Gastrocnemius medialis (tissue), 4 donors: ENCODE results near the gene ANO3. TPM values are rescaled to one million over a fixed set of nuclear protein-coding genes. Genes with fewer than 3 reads are reported as not detected.

Experiments
- ATAC-seq, 2 donors: fragments of 150-250 bp; one replicate each; pipeline ENCODE4 v1.9.1; 2016
- DNase-seq, 2 donors: peaks; one replicate each; pipeline ENCODE4 v3.0.0-alpha.2; 2019
- H3K27ac ChIP-seq, 4 donors: fragments of 200-600 bp; sonication (generic); 1 replicate in 1 of 4; 2 replicates in 3 of 4; pipeline ENCODE4 v1.5.1; 2016 to 2018; ENCODE audit warnings: mild to moderate bottlenecking in 2 of 4, moderate library complexity in 1 of 4
- H3K27me3 ChIP-seq, 3 donors: fragments of 200-600 bp; sonication (generic) in 2 of 3; 1 replicate in 1 of 3; 2 replicates in 2 of 3; pipeline versions ENCODE4 v1.5.1 to v1.6.0; 2016 to 2019; ENCODE audit warnings: mild to moderate bottlenecking in 1 of 3, moderate library complexity in 1 of 3
- H3K36me3 ChIP-seq, 2 donors: fragments of 200-600 bp; sonication (generic) in 1 of 2; one replicate each; pipeline ENCODE4 v1.5.1; 2017 to 2018
- H3K4me1 ChIP-seq, 2 donors: fragments of 200-600 bp; sonication (generic) in 1 of 2; one replicate each; pipeline ENCODE4 v1.5.1; 2016 to 2017; ENCODE audit warnings: mild to moderate bottlenecking in 2 of 2
- H3K4me3 ChIP-seq, 4 donors: fragments of 200-600 bp; sonication (generic) in 3 of 4; 1 replicate in 1 of 4; 2 replicates in 3 of 4; pipeline ENCODE4 v1.5.1; 2016 to 2019; ENCODE audit warnings: mild to moderate bottlenecking in 2 of 4
- H3K9me3 ChIP-seq, 3 donors: fragments of 200-600 bp; sonication (generic) in 2 of 3; 1 replicate in 1 of 3; 2 replicates in 2 of 3; pipeline ENCODE4 v1.5.1; 2016 to 2019
- POLR2A ChIP-seq, 2 donors: fragments of 450-650 bp; IDR thresholded peaks; one replicate each; pipeline ENCODE4 v1.6.1; 2017; ENCODE audit warnings: antibody characterized with exemption in 2 of 2, mild to moderate bottlenecking in 2 of 2, moderate library complexity in 2 of 2
- in situ Hi-C, 4 donors: fragments of 200-750 bp; cut with MboI; loops; one replicate each; pipeline versions ENCODE4 v1.15.0 to v1.8.0; 2017; ENCODE audit warnings: low sequenced_read_pairs in 4 of 4
- intact Hi-C: fragments of 100-400 bp; cut with DNase I; formaldehyde crosslinking; loops from one replicate; pipeline ENCODE4 v1.15.1; 2023; ENCODE audit warnings: low total_unique reads
- total RNA-seq, 4 donors: library from RNA; depleted of rRNA; stranded (reverse); fragments of >200 nt; gene quantifications; one replicate each; pipeline versions ENCODE4 v1.1.0 to v1.2.3, GENCODE V29; 2016
- TF ChIP-seq, protein P1 (sequence below), 5 experiments: fragments of 450-650 bp in 3 of 5; fragments of 200-600 bp in 2 of 5; sonication (generic) in 2 of 5; IDR thresholded peaks in 4 of 5; conservative IDR thresholded peaks in 1 of 5; 1 replicate in 4 of 5; 2 replicates in 1 of 5; pipeline ENCODE4 v1.5.1; 2016 to 2019; ENCODE audit warnings: antibody characterized with exemption in 5 of 5, mild to moderate bottlenecking in 3 of 5, moderate library complexity in 3 of 5

Gene ANO3
- total RNA-seq, 4 donors from 2014 or later, result 0.05 TPM; not detected in 3

DNA sequence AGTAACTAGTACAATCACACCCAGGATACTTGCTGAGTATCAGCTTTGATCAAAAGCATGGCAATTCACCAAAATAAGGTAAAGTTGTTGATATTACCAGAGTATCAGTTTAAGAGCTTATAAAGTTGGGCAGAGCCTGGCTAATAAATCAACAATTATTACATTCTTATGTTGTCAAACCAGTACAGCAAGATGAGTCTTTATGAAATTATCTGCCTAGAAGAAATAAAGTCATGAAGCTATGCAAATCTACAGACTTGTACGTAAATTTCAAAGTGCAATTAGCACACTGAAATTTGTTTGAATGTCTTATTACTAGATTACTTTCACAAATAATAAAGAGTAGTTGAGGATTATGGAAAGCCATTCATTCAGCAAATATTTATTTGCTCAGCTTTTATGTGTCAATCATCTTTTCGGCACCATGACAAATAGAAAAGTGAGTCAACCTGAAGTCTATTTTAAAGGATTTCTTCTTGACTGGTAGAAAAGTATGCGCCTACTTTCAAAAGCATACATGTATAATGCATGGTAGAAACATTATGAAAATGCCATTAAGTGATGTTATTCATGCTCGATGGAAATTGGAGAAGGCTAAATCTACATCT, 5.0 kb upstream of the ANO3 start:
- peaks cover 0 to 3% (median 0%) of the 10 kb centered on the region in 3 donors for H3K27me3 ChIP-seq
- H3K9me3 ChIP-seq, result no peaks in the 10 kb centered on the region
- no peak overlapping the region for H3K4me3 ChIP-seq
- no peaks in the 10 kb centered on the region for H3K4me1 ChIP-seq
- TF ChIP-seq, protein P1, sequence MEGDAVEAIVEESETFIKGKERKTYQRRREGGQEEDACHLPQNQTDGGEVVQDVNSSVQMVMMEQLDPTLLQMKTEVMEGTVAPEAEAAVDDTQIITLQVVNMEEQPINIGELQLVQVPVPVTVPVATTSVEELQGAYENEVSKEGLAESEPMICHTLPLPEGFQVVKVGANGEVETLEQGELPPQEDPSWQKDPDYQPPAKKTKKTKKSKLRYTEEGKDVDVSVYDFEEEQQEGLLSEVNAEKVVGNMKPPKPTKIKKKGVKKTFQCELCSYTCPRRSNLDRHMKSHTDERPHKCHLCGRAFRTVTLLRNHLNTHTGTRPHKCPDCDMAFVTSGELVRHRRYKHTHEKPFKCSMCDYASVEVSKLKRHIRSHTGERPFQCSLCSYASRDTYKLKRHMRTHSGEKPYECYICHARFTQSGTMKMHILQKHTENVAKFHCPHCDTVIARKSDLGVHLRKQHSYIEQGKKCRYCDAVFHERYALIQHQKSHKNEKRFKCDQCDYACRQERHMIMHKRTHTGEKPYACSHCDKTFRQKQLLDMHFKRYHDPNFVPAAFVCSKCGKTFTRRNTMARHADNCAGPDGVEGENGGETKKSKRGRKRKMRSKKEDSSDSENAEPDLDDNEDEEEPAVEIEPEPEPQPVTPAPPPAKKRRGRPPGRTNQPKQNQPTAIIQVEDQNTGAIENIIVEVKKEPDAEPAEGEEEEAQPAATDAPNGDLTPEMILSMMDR (IDR thresholded peaks at IDR 0.05 in 4 of 5, conservative IDR thresholded peaks at IDR 0.05 in 1 of 5), result no peak
- no peak for TF ChIP-seq POLR2A (IDR thresholded peaks at IDR 0.05)
- H3K27ac ChIP-seq, result no peak overlapping the region
- no peaks in the 10 kb centered on the region for H3K36me3 ChIP-seq
- DNase-seq (no peak), ATAC-seq (no peak)
- in situ Hi-C loops, result no loop called here
- intact Hi-C loops, result no loop called here

DNA sequence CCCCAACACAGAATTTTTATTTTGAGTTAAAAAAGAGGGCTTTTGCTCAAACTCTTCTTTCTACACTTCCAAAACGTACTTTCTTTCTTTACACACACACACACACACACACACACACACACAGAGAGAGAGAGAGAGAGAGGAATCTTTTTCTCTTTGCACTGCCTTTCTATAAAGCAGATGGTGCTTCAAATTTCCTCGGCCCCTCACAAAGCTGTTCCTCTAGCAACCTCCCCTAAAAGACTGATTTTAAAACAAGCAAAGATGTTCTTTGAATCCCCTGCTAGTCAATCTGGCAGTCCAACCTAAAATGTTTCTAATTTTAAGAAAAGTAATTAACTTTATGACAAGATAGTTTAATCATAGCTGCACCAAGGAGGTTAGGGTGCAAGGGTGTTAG, 2.7 kb upstream of the ANO3 start:
- no peak overlapping the region for H3K27ac ChIP-seq
- intact Hi-C loops (no loop called here), in situ Hi-C loops (no loop called here)
- no peak for TF ChIP-seq POLR2A (IDR thresholded peaks at IDR 0.05)
- TF ChIP-seq, protein P1 (IDR thresholded peaks at IDR 0.05 in 4 of 5, conservative IDR thresholded peaks at IDR 0.05 in 1 of 5), result no peak
- H3K36me3 ChIP-seq, result no peaks in the 10 kb centered on the region
- ATAC-seq (no peak), DNase-seq (no peak)
- peaks cover 0 to 3% (median 0%) of the 10 kb centered on the region in 3 donors for H3K27me3 ChIP-seq
- no peaks in the 10 kb centered on the region for H3K4me1 ChIP-seq
- H3K9me3 ChIP-seq, result no peaks in the 10 kb centered on the region
- H3K4me3 ChIP-seq, result no peak overlapping the region

DNA sequence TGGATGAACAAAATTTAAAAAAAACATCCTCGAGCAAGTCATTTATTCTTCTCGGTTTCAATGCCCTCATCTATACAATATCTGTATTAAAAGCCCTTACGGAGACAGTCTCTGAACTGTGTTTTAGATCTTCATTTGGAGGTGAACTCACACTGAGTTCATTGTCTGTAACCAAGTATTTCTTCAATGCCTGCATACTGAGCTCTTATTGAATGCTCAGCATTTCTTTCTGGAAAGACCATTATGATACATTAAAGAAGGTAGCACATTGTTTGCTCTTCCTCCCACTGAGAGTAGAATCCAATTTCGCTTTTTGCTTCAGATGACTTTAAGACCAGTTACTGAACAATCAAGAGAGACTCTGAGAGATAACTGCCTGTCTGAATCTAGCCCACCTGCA, 1.7 kb upstream of the ANO3 start:
- peaks cover 0 to 3% (median 0%) of the 10 kb centered on the region in 3 donors for H3K27me3 ChIP-seq
- H3K9me3 ChIP-seq, result no peaks in the 10 kb centered on the region
- no peak for ATAC-seq
- TF ChIP-seq, protein P1 (IDR thresholded peaks at IDR 0.05 in 4 of 5, conservative IDR thresholded peaks at IDR 0.05 in 1 of 5), result no peak
- TF ChIP-seq POLR2A (IDR thresholded peaks at IDR 0.05), result no peak
- H3K4me3 ChIP-seq, result no peak overlapping the region
- no peak for DNase-seq
- no peaks in the 10 kb centered on the region for H3K4me1 ChIP-seq
- in situ Hi-C loops (no loop called here), intact Hi-C loops (no loop called here)
- no peak overlapping the region for H3K27ac ChIP-seq
- no peaks in the 10 kb centered on the region for H3K36me3 ChIP-seq

DNA sequence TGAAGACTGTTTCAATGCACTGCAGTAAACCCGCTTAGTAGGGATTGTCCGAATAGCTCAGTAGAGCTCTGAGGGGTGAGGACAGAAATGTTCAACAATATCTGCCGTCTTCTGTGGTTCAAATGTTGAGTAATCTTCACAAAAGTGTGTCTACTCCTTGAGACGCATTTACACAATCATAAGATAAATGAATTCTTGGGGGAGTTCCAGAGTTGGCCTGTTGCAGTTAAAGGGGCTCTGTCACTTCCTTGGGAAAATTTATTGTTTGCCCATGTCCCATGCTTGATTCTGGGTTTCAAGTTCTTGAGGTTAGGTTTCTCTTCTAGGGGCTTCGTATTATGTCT, 614 bp downstream of the ANO3 start:
- H3K4me1 ChIP-seq, result no peaks in the 10 kb centered on the region
- in situ Hi-C loops, result no loop called here
- H3K27me3 ChIP-seq, result peaks cover 0 to 3% (median 0%) of the 10 kb centered on the region in 3 donors
- TF ChIP-seq, protein P1 (IDR thresholded peaks at IDR 0.05 in 4 of 5, conservative IDR thresholded peaks at IDR 0.05 in 1 of 5), result no peak
- TF ChIP-seq POLR2A (IDR thresholded peaks at IDR 0.05), result no peak
- no peaks in the 10 kb centered on the region for H3K36me3 ChIP-seq
- no peaks in the 10 kb centered on the region for H3K9me3 ChIP-seq
- DNase-seq (no peak), ATAC-seq (no peak)
- H3K27ac ChIP-seq, result no peak overlapping the region
- intact Hi-C loops, result no loop called here
- H3K4me3 ChIP-seq, result no peak overlapping the region

DNA sequence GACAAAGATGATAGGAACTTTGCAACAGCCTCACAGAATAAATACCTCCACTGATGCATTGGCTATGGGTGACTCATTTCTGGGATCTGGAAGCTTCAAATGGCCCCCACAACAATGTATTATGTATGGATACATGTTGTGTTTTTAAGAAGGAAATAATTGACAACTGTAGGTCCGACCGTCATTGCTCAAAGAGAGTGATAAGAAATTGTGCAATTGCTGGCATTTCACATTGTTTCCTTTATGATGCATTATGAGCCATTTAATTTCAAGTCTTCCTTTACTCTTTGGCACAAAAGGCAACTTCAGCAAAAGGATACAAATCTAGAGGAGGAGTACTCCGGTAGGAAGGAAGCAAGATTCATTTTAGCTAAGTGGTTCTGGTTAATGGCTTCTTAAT, 2.0 kb downstream of the ANO3 start:
- H3K36me3 ChIP-seq, result no peaks in the 10 kb centered on the region
- H3K27me3 ChIP-seq, result peaks cover 0 to 3% (median 0%) of the 10 kb centered on the region in 3 donors
- no peak overlapping the region for H3K27ac ChIP-seq
- intact Hi-C loops (no loop called here), in situ Hi-C loops (no loop called here)
- DNase-seq, result no peak
- H3K4me1 ChIP-seq, result no peaks in the 10 kb centered on the region
- no peaks in the 10 kb centered on the region for H3K9me3 ChIP-seq
- TF ChIP-seq POLR2A (IDR thresholded peaks at IDR 0.05), result no peak
- TF ChIP-seq, protein P1 (IDR thresholded peaks at IDR 0.05 in 4 of 5, conservative IDR thresholded peaks at IDR 0.05 in 1 of 5), result no peak
- no peak overlapping the region for H3K4me3 ChIP-seq
- ATAC-seq, result no peak
